Keratinocyte (primary cell): ENCODE results near the gene MTSS2. TPM values are rescaled to one million over a fixed set of nuclear protein-coding genes. Genes with fewer than 3 reads are reported as not detected.

Source experiments
- DNase-seq: peaks from one replicate; pipeline ENCODE4 v3.0.0-alpha.2; 2011; ENCODE audit warnings: low read depth, missing footprints, low spot score
- FAIRE-seq: peaks from 2 replicates; lab custom pipeline; 2011; peaks lifted over from hg19 to GRCh38; lab: Jason Lieb, UNC
- H2AFZ ChIP-seq: 2 replicates; pipeline ENCODE4 v1.6.0; 2012; ENCODE audit warnings: low read length, control low read depth, inconsistent platforms; ENCODE audit not compliant: control insufficient read depth
- H3K27ac ChIP-seq: 2 replicates; pipeline ENCODE4 v1.5.1; 2011; ENCODE audit warnings: low read length; ENCODE audit not compliant: control insufficient read depth, insufficient read depth
- H3K27me3 ChIP-seq: 3 replicates; pipeline ENCODE4 v1.6.0; 2011; ENCODE audit warnings: low read length; ENCODE audit not compliant: control insufficient read depth, insufficient read depth; ENCODE audit errors: extremely low read depth
- H3K36me3 ChIP-seq, 2 experiments: 2 replicates in 1 of 2; 3 replicates in 1 of 2; pipeline ENCODE4 v1.5.1; 2011; ENCODE audit warnings: low read length in 2 of 2, mild to moderate bottlenecking in 1 of 2; ENCODE audit not compliant: control insufficient read depth in 2 of 2, insufficient read depth in 2 of 2; ENCODE audit errors: extremely low read depth in 1 of 2
- H3K4me1 ChIP-seq: 3 replicates; pipeline ENCODE4 v1.5.1; 2011; ENCODE audit warnings: low read length; ENCODE audit not compliant: control insufficient read depth, insufficient read depth; ENCODE audit errors: extremely low read depth
- H3K4me2 ChIP-seq: 3 replicates; pipeline ENCODE4 v1.6.0; 2011; ENCODE audit warnings: low read depth, low read length; ENCODE audit not compliant: control insufficient read depth, insufficient read depth; ENCODE audit errors: extremely low read depth
- H3K4me3 ChIP-seq, 3 experiments: fragments of 200-600 bp in 1 of 3; sonication (generic) in 1 of 3; 2 replicates in 2 of 3; 3 replicates in 1 of 3; pipeline ENCODE4 v1.5.1; 2011 to 2016; ENCODE audit warnings: low read length in 3 of 3, mild to moderate bottlenecking in 3 of 3, control low read depth in 2 of 3, inconsistent platforms in 1 of 3, low read depth in 1 of 3, mixed read lengths in 1 of 3, mixed run types in 1 of 3, moderate library complexity in 1 of 3; ENCODE audit not compliant: control insufficient read depth in 2 of 3, insufficient read depth in 2 of 3; ENCODE audit errors: extremely low read depth in 1 of 3
- H3K79me2 ChIP-seq: 2 replicates; pipeline ENCODE4 v1.6.0; 2012; ENCODE audit warnings: low read length; ENCODE audit not compliant: control insufficient read depth, insufficient read depth
- H3K9ac ChIP-seq: 3 replicates; pipeline ENCODE4 v1.6.0; 2011; ENCODE audit warnings: low read length; ENCODE audit not compliant: control insufficient read depth, insufficient read depth; ENCODE audit errors: extremely low read depth
- H3K9me1 ChIP-seq: 3 replicates; pipeline ENCODE4 v1.6.0; 2011; ENCODE audit warnings: low read length; ENCODE audit not compliant: control insufficient read depth, insufficient read depth; ENCODE audit errors: extremely low read depth
- H3K9me3 ChIP-seq: 2 replicates; pipeline ENCODE4 v1.5.1; 2012; ENCODE audit warnings: low read depth, low read length; ENCODE audit not compliant: control insufficient read depth
- H4K20me1 ChIP-seq: 3 replicates; pipeline ENCODE4 v1.6.0; 2011; ENCODE audit warnings: low read length; ENCODE audit not compliant: control insufficient read depth, insufficient read depth; ENCODE audit errors: extremely low read depth
- EZH2 ChIP-seq: IDR thresholded peaks from one replicate; pipeline ENCODE4 v1.6.1; 2012; ENCODE audit warnings: inconsistent platforms, mild to moderate bottlenecking, low read length, moderate library complexity
- dilution Hi-C: fragments of 300-500 bp; cut with MboI; formaldehyde crosslinking; loops from one replicate; pipeline ENCODE4 v1.7.0; 2020; ENCODE audit warnings: low sequenced_read_pairs; ENCODE audit not compliant: extremely low pct_ligation_motif_present
- polyA plus RNA-seq, 5 experiments: library from polyadenylated mRNA; depleted of rRNA in 3 of 5; stranded (reverse) in 3 of 5; stranded (forward) in 1 of 5; unstranded in 1 of 5; fragments of >200 nt; gene quantifications; 1 replicate in 1 of 5; 2 replicates in 3 of 5; 3 replicates in 1 of 5; pipeline versions ENCODE4 v1.2.1 to v1.2.3, GENCODE V29; 2011 to 2012; ENCODE audit warnings: missing spikeins in 2 of 5, low read depth in 1 of 5, low replicate concordance in 1 of 5
- TF ChIP-seq, protein P1 (sequence below), 3 experiments: IDR thresholded peaks in 1 of 3; conservative IDR thresholded peaks in 1 of 3; optimal IDR thresholded peaks in 1 of 3; 2 replicates in 2 of 3; 3 replicates in 1 of 3; pipeline versions ENCODE3 to v1.5.1; 2011; ENCODE audit warnings: low read length in 3 of 3, mild to moderate bottlenecking in 3 of 3, moderate library complexity in 2 of 3, control low read depth in 1 of 3, inconsistent platforms in 1 of 3; ENCODE audit not compliant: insufficient read depth in 2 of 3; ENCODE audit errors: extremely low read depth in 1 of 3

Gene MTSS2
- polyA plus RNA-seq, 1 donor (not counting 4 experiments of a cell fraction or from before 2014, with no cell fraction given), result 13.3 TPM

DNA sequence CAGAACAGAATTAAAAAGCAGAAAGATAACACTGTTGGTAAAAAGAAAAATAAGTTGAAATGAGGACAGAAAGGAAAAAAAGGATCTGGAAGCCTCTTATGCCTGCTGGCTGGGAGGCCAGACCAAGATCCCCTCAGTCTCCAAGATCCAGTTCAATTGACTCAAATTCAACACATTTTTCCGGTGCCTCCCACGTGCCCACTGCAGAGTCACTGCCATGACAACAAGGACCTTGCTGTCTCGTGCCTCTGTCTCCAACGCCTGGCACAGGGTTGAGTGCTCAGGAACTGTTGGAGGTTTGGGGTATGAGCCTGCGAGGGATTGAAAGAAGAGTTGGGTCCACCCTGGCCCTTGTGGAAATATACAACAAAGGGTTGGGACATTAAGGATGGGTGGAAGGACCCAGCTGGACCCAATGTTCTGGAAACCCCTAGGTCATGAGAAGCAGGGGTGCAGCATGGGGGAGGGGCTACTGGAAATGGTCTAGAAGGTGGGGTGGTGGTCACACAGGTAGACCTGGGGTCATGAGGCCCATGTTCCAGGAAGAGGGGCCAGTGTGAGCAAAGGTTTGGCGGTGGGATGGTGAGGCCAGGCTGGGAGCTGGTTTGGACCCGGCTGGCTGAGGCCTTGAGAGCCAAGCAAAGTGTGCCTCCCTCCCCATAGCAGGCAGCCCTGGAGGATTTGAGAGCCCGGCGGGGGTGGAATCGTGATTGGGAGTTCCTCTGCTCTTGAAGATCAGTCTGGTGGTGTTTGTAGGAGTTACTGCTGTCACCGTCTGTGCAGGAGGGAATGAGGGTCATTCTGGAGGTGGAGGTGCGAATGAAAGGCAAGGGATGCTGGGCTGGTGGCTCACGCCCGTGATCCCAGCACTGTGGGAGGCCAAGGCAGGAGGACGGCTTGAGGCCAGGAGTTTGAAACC lies 38.2 kb downstream of the MTSS2 start:
- no peaks in the 10 kb centered on the region for H3K4me1 ChIP-seq
- no peak overlapping the region for H3K9ac ChIP-seq
- H3K79me2 ChIP-seq, result no peaks in the 10 kb centered on the region
- no peaks in the 10 kb centered on the region for H3K36me3 ChIP-seq
- dilution Hi-C loops, result no loop called here
- no peaks in the 10 kb centered on the region for H3K27me3 ChIP-seq
- no peak overlapping the region for H3K27ac ChIP-seq
- no peak overlapping the region for H3K4me2 ChIP-seq
- peaks cover 3% of the 10 kb centered on the region for H4K20me1 ChIP-seq
- DNase-seq, result no peak
- no peaks in the 10 kb centered on the region for H3K9me3 ChIP-seq
- no peak overlapping the region for H2AFZ ChIP-seq
- no peak for TF ChIP-seq EZH2
- TF ChIP-seq, protein P1, sequence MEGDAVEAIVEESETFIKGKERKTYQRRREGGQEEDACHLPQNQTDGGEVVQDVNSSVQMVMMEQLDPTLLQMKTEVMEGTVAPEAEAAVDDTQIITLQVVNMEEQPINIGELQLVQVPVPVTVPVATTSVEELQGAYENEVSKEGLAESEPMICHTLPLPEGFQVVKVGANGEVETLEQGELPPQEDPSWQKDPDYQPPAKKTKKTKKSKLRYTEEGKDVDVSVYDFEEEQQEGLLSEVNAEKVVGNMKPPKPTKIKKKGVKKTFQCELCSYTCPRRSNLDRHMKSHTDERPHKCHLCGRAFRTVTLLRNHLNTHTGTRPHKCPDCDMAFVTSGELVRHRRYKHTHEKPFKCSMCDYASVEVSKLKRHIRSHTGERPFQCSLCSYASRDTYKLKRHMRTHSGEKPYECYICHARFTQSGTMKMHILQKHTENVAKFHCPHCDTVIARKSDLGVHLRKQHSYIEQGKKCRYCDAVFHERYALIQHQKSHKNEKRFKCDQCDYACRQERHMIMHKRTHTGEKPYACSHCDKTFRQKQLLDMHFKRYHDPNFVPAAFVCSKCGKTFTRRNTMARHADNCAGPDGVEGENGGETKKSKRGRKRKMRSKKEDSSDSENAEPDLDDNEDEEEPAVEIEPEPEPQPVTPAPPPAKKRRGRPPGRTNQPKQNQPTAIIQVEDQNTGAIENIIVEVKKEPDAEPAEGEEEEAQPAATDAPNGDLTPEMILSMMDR (optimal IDR thresholded peaks at IDR 0.05 in 1 of 3, IDR thresholded peaks at IDR 0.05 in 1 of 3, conservative IDR thresholded peaks at IDR 0.05 in 1 of 3; ENCODE audit: extremely low read depth in 1 of 3, insufficient read depth in 2 of 3, low read length in 3 of 3), result no peak
- H3K4me3 ChIP-seq, result no peak overlapping the region
- no peaks in the 10 kb centered on the region for H3K9me1 ChIP-seq
- no peak for FAIRE-seq

DNA sequence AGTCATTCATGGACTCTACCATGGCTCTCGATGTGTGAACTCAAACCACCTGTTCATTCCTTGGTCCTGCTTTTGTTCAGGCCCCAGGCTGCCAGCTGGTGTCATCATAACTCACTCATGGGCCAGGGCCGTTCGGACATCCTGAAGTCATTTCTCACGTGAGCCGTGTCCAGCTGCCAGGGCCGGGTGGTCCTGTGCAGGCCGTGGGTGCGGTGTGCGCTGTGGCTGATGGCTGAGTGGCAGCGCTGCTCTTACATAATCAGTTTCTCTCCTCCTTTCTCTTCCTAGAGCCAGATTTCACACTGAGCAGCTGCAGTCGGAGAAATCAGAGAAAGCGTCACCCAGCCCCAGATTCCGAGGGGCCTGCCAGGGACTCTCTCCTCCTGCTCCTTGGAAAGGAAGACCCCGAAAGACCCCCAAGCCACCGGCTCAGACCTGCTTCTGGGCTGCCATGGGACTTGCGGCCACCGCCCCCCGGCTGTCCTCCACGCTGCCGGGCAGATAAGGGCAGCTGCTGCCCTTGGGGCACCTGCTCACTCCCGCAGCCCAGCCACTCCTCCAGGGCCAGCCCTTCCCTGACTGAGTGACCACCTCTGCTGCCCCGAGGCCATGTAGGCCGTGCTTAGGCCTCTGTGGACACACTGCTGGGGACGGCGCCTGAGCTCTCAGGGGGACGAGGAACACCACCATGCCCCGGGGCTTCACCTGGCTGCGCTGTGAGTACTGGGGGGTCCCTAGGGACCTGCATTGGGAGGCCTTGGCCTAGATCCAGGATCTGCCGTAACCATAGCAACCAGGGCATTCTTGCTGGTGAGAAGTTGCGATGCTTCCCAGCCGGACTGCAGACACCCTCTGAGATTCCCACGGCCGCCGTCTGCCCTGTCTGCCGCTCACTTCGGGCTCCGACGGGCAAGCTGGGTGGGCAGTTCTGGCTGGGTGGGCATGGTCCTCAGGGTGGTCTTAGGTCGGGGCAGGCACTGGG lies 39.3 kb downstream of the MTSS2 start, which contains the start of gene IL34:
Gene IL34 (plus strand): TSS at position 300 of the 982 bp plus-strand sequence. CDS start 389 bp downstream, at position 689.
- H3K4me2 ChIP-seq, result no peak within 1 kb of the TSS
- no peak within 1 kb of the TSS for H3K4me3 ChIP-seq
- H3K4me1 ChIP-seq, result no peaks in the 10 kb centered on the region
- H3K9me1 ChIP-seq, result no peaks in the 10 kb centered on the region
- no peak for TF ChIP-seq EZH2
- dilution Hi-C loops, result no loop called here
- no peak within 1 kb of the TSS for H3K27ac ChIP-seq
- peaks cover 3% of the 10 kb centered on the region for H4K20me1 ChIP-seq
- H3K27me3 ChIP-seq, result no peaks in the 10 kb centered on the region
- H3K9ac ChIP-seq, result no peak within 1 kb of the TSS
- H3K36me3 ChIP-seq, result no peaks in the 10 kb centered on the region
- no peaks in the 10 kb centered on the region for H3K9me3 ChIP-seq
- DNase-seq (no peak), FAIRE-seq (no peak)
- no peak within 1 kb of the TSS for H2AFZ ChIP-seq
- no peaks in the 10 kb centered on the region for H3K79me2 ChIP-seq
